ENCODE results near the gene C1orf87.

- TF ChIP-seq POLR2A (IDR thresholded peaks at IDR 0.05; ENCODE audit: low read depth, low read length) (no peak), EZH2 (IDR thresholded peaks at IDR 0.05; ENCODE audit: borderline replicate concordance, low read depth, low read length, severe bottlenecking) (no peak), CTCF (IDR thresholded peaks at IDR 0.05; ENCODE audit: extremely low read depth in 1 of 2, insufficient read depth in 1 of 2, low read depth in 1 of 2, low read length in 2 of 2) (no peak), JUN (IDR thresholded peaks at IDR 0.05; ENCODE audit: borderline replicate concordance, insufficient read depth, insufficient read length, low read depth) (no peak), POLR2AphosphoS5 (IDR thresholded peaks at IDR 0.05; ENCODE audit: insufficient read depth, low read depth, low read length) (no peak), FOS (IDR thresholded peaks at IDR 0.05; ENCODE audit: borderline replicate concordance, insufficient read depth, low read length) (no peak), GATA2 (IDR thresholded peaks at IDR 0.05; ENCODE audit: insufficient read depth, insufficient read length, low read depth, low read length) (no peak), MYC (IDR thresholded peaks at IDR 0.05; ENCODE audit: low read depth, low read length) (no peak)
These were observed 76.0 kb downstream of the C1orf87 start for GRCh38 chr1:59997479-59998115.

Data from endothelial cell of umbilical vein (primary cell).